GM19238 (cell line): ENCODE measurements around the gene DGCR2.
"Not testable (repeated sequence)": the region's sequence is repeated elsewhere in the genome, so short reads cannot be mapped to it uniquely, and the experiment has no call there.

Experiments
- DNase-seq: peaks from one replicate; pipeline ENCODE4 v3.0.0; 2011; ENCODE audit warnings: low spot score; ENCODE audit not compliant: insufficient read length

Gene DGCR2

DNA sequence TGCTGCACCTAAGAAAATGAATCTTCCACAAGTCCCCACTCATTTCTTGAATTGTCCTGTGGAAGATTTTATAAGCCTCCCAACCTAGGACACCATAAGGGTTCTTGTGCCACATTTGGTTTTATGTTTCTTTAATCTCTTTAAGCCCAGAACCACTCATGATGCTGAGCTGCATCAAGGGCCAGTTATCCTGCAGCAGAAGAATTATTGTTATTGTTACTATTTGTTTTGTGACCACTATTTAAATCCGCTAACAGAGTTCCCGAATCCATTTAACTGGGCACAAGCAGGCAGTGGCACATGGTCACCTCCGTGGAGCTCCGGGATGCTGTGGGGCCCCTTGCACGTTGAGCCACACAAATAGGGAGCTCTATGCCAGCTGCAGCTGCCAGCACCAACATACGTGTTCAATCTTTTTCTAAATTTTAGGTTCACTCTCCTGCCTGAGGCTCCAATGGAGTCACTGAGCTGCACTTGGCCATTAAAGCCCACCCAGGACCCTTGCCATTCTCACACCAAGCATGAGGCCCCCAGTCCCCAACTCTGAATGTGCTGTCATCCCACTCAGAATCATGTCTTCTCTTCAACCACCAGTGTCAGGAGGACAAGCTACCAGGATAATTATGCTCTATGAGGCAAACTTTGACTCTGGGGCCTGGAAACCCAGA, 60.6 kb downstream of the DGCR2 start:
- no peak for DNase-seq

GRCh38 chr22:19060356-19061009, 61.7 kb downstream of the DGCR2 start:
- no peak for DNase-seq

DNA sequence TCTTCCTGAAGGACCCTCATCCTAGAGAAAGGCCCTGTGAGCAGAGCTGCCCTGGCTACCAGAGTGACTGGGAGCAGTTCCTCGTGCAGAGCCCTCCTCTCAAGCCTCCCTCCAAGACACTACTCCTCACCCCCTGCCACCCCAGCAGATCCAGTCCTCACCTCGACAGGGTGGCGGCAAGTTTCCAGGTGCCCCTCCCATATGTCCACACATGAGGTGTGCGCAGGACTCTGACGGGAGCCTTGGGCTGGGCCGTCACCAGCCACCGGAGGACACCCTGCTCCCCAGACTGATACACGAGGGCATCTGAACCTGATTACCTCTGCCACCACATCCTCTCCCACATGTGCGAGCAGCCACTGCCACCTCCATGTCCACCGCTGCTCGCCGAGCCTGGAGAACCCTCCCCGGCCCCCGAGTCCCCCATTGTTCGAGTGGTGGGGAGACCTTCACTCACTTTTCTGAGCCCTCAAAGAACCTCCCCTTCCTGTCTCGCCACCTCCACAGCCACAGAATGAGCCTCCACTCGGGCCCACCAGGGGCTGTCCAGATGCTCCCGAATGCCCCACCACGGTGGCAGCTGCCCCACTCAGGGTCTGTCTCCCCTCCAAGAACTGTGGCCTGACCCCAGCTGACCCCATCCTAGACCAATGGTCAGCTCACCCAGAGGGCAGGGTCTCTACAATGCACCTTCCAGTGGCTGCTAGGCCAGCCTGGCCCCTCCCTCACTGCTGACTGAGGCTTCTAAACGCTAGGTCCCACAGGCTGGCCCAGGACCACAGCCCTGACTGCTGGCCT, 62.5 kb downstream of the DGCR2 start:
- DNase-seq = no peak

GRCh38 chr22:19058713-19059451, 63.3 kb downstream of the DGCR2 start:
- DNase-seq = no peak

GRCh38 chr22:19057999-19058491, 64.2 kb downstream of the DGCR2 start:
- DNase-seq = no peak

- DNase-seq = no peak
These were observed 64.7 kb downstream of the DGCR2 start for GRCh38 chr22:19057539-19057938.

DNA sequence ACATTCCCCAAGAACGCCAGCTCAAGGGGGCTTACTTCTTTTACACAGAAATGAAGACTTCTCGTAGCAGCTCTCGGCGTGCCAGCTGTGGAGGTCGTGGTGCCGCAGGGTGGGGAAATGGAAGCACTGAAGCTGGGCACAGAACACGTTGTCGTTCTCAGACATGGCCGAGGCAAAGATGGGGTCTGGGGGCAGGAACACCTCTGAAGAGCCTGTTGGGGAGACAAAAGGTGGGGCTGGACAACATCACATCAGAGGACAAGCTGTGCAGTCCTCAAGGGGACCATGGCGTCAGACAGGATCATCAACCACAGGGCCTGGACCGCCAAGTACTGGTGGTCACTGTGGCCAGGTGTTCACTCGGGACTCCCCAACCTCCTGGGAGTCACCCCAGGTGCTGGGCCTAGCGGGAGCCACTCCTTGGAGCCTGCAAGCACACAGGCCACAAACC, 65.2 kb downstream of the DGCR2 start:
- no peak for DNase-seq

- no peak for DNase-seq
These were observed 66.4 kb downstream of the DGCR2 start for GRCh38 chr22:19055801-19056200.

GRCh38 chr22:19052941-19053541, 69.2 kb downstream of the DGCR2 start:
- DNase-seq = no peak

DNA sequence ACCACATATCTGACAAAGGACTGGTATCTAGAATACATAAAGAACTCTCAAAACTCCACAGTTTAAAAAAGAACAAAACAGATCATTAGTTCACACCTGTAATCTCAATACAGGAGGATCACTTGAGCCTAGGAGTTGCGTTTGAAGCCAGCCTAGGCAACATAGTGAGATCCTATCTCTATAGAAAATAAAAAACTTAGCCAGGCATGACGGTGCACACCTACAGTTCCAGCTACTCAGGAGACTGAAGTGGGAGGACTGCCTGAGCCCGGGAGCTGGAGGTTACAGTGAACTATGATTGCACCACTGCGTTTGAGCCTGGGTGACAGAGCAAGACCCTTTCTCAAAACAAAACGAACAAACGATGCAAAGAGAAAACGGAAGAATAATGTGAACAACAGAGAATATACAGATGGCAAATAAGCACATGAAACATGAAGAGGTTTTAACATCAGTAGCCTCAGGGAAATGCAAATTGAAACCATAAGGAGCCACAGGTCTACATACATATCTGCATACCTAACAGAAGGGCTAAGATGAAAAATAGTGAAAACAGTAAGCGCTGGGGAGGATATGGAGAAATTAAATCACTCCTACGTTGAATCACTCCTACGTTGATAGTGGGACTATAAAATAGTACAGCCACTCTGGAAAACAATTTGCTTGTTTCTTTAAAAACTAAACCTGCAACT, 70.7 kb downstream of the DGCR2 start:
- no peak for DNase-seq

DNA sequence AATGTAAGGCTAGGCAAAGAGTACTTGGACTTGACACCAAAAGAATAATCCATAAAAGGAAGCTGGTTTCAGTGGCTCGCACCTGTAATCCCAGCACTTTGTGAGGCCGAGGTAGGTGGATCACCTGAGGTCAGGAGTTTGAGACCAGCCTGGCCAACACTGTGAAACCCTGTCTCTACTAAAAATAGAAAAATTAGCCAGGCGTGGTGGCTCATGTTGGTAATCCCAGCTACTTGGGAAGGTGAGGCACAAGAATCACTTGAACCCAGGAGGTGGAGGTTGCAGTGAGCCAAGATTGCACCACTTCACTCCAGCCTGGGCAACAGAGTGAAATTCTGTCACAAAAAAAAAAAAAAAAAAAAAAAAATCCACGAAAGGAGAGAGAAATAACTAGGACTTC, 71.4 kb downstream of the DGCR2 start:
- not testable (repeated sequence) for DNase-seq

DNA sequence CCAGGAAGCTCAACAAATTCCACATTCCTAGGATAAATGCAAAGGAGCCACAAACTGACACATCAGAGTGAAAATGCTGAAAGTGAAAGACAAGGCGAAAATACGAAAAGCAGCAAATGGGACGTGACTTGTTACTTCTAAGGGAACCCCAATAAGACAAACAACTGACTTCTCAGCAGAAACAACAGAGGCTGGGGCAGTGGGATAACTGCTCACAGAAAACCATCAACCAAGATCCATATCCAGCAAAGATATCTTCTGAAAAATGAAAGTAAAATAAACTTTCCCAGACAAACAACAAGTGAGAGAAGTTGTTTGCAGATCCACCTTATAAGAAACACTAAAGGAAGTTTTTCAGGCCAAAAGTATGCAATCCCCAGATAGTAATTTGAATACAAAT, 72.1 kb downstream of the DGCR2 start:
- DNase-seq = no peak

GRCh38 chr22:19048531-19048930, 73.7 kb downstream of the DGCR2 start:
- DNase-seq = no peak

DNA sequence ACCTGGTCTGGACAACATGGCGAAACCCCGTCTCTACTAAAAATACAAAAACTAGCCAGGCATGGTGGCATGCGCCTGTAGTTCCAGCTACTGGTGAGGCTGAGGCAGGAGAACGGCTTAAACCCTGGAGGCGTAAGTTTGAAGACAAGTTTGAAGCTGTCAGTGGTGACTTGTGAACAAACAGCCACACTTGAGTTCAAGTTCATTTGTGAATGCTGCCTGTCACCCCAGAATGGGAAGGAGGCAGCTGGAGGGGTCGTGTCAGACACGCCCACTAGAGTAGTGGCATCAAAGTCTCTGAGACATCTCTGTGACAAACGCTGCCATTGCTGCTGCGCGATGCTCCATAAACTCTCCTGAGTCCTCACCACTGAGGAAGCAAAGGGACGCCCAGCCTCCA, 74.2 kb downstream of the DGCR2 start:
- DNase-seq = no peak

DNA sequence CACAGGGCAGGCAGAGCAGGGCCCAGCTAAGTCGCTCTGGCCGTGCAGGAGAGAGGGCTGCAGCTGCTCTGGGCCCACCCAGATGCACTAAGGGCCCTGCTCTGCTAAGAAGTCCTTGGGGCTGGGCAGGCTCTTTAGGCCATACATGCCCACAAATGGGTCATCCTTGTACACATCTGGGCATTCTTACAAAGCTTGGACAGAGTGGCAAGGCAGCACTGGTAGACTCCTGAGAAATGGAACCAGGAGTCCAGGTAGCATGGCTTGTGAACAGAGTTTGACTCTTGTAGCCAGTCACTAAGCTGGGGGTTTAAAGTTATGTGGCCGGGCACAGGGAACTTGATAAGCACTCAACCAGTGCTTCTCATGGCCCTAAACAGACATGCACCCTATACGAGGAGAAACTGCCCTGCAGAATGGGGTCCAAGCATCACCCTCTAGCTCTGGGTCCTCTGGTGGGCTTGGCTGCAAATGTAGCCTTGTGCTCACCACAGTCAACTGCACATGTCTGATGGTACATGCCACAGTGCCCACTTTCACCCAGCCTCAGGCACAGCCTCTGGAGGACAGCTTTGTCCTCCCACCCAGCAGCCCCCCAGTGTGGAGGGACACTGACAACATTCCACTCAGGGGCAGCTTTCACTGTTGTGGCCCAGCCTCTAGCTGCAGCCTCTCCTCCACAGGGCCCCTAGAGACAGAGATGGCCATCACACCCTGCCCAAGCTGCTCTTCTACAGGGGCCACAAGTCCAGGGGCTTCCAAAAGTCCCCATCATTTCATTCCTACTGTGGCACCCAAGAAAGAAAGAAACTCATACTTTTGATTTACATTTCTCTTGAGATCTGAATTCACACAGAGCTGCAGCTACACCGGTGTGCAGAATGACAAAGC, 75.2 kb downstream of the DGCR2 start:
- DNase-seq = no peak

DNA sequence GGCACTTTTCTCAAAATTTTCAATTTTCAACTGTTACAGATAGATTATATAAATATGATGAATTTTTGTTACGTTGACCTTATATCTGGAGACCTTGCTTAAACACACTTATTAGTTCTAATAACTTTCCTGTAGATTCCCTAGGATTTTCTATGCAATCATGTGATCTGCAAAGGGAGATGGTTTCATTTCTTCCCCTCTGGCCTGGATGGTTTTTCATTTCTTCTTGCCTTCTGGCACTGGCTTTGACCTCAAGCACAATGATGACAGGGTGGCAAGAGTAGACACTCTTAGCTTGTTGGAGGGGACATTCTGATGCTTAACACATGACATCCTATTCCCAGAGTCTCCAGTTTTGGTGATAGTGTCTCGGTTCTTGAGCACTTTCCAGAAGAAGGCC, 75.9 kb downstream of the DGCR2 start:
- no peak for DNase-seq

DNA sequence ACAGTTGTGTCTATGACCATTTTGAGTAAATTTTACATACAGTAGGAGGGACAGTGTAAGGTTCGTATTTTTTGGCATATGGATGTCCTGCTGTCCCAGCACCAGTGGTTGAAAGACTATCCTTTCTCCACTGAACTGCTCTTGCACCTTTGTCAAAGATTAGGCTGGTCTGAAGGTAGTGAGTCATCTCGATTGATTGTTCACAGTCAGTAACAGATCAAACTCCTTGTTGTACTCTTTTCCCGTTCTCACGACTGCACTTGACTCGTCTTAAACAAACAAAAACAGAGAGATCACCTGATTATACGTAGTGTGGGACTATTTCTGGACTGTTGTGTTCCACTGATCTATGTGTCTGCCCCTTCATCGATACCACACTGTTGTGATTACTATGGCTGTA, 77.1 kb downstream of the DGCR2 start:
- no peak for DNase-seq

- no peak for DNase-seq
These were observed 77.8 kb downstream of the DGCR2 start for GRCh38 chr22:19044381-19044780.
